Measurements from ENCODE around the gene PRSS2.

Gene PRSS2

GRCh38 chr7:142788303-142789289 is 17.8 kb downstream of the PRSS2 start:
- no peak for DNase-seq

GRCh38 chr7:142789441-142789840 is 18.7 kb downstream of the PRSS2 start:
- no peak for DNase-seq

GRCh38 chr7:142790056-142790455 is 19.3 kb downstream of the PRSS2 start:
- no peak for DNase-seq

- DNase-seq: no peak
These were observed 19.8 kb downstream of the PRSS2 start for GRCh38 chr7:142790555-142790954.

- no peak for DNase-seq
These were observed 20.7 kb downstream of the PRSS2 start for GRCh38 chr7:142791502-142791901.

- DNase-seq: no peak
These were observed 21.4 kb downstream of the PRSS2 start for GRCh38 chr7:142792129-142792528.

- no peak for DNase-seq
These were observed 21.8 kb downstream of the PRSS2 start for GRCh38 chr7:142792593-142792992.

- DNase-seq: no peak
These were observed 22.4 kb downstream of the PRSS2 start for GRCh38 chr7:142793156-142793555.

- peak; percentile 65 for DNase-seq
These were observed 24.6 kb downstream of the PRSS2 start for GRCh38 chr7:142795339-142795863.

GRCh38 chr7:142796001-142796500 is 25.3 kb downstream of the PRSS2 start:
- no peak for DNase-seq

GRCh38 chr7:142796501-142797390 is 26.0 kb downstream of the PRSS2 start:
- no peak for DNase-seq

- DNase-seq: no peak
These were observed 26.9 kb downstream of the PRSS2 start for GRCh38 chr7:142797391-142798377.

GRCh38 chr7:142798451-142799436 is 28.0 kb downstream of the PRSS2 start:
- no peak for DNase-seq

GRCh38 chr7:142799437-142799835 is 28.7 kb downstream of the PRSS2 start:
- DNase-seq: no peak

GRCh38 chr7:142800088-142800487 is 29.3 kb downstream of the PRSS2 start:
- DNase-seq: no peak

GRCh38 chr7:142800699-142801260 is 30.0 kb downstream of the PRSS2 start:
- no peak for DNase-seq

GRCh38 chr7:142801601-142802295 is 31.0 kb downstream of the PRSS2 start:
- no peak for DNase-seq

- no peak for DNase-seq
These were observed 31.5 kb downstream of the PRSS2 start for GRCh38 chr7:142802301-142802700.

GRCh38 chr7:142803901-142804300 is 33.1 kb downstream of the PRSS2 start:
- no peak for DNase-seq

Measured in stimulated activated CD4-positive, alpha-beta T cell treated with anti-CD3 and anti-CD28 coated beads, Interleukin-1b, Interleukin-23, amount 100 ng/mL, for 48 hours (primary cell).